Activated CD8-positive, alpha-beta memory T cell treated with anti-CD3 and anti-CD28 coated beads for 24 hours (primary cell): ENCODE measurements around the gene SBDS.
"Not testable (repeated sequence)": the region's sequence is repeated elsewhere in the genome, so short reads cannot be mapped to it uniquely, and the experiment has no call there.

Source experiments
- DNase-seq: peaks from one replicate; pipeline ENCODE4 v3.0.0-alpha.2; 2020

SBDS gene

DNA sequence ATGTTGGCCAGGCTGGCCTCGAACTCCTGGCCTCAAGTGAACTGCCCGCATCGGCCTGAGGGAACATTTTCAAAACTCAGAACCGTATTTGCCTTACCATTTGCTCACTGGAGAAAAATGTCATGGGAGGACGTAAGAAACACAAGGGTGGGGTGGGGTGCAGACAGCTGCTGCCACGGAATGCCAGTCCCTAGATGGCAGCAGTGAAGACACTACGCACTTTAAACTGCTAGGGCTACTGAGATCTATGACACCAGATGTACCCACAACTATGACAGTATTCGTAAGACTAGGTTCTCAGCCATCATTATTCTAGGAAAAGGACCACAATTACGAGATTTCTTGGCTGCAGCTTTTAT lies 716 bp downstream of the SBDS start:
- DNase-seq: peak; percentile 69

GRCh38 chr7:66994051-66994450 lies 1.3 kb downstream of the SBDS start:
- not testable (repeated sequence) for DNase-seq

GRCh38 chr7:66989552-66989951 lies 5.8 kb downstream of the SBDS start:
- not testable (repeated sequence) for DNase-seq

GRCh38 chr7:66980336-66980735 lies 15.1 kb downstream of the SBDS start:
- not testable (repeated sequence) for DNase-seq

GRCh38 chr7:66979013-66979412 lies 16.4 kb downstream of the SBDS start:
- DNase-seq: not testable (repeated sequence)

GRCh38 chr7:66978312-66978711 lies 17.1 kb downstream of the SBDS start:
- DNase-seq: not testable (repeated sequence)

DNA sequence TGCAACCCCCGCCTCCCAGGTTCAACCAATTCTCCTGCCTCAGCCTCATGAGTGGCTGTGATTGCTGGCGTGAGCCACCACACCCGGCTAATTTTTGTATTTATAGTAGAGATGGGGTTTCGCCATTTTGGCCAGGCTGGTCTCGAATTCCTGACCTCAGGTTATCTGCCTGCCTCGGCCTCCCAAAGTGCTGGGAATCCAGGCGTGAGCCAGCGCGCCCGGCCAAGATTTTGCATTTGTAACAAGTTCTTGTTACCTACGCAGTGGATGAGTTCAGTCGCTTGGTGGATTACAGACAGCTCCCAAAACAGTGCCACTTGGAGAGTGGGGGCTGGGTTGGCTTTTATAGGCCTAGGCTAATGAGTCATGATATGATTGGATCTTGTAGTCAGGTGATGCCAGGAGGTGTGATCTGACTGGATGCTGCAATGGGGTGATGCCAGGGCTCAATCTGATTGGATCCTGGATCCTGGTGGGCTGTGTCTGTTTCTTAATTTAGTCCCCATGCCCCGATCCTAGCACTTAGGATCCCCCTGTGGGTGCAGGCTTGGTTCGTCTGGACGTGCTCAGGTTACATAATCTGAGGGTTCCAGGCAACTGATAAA lies 20.3 kb downstream of the SBDS start:
- DNase-seq: no peak

GRCh38 chr7:66970310-66970709 lies 25.1 kb downstream of the SBDS start:
- no peak for DNase-seq

- DNase-seq: not testable (repeated sequence)
Observed at GRCh38 chr7:66969001-66969400, 26.4 kb downstream of the SBDS start.

DNA sequence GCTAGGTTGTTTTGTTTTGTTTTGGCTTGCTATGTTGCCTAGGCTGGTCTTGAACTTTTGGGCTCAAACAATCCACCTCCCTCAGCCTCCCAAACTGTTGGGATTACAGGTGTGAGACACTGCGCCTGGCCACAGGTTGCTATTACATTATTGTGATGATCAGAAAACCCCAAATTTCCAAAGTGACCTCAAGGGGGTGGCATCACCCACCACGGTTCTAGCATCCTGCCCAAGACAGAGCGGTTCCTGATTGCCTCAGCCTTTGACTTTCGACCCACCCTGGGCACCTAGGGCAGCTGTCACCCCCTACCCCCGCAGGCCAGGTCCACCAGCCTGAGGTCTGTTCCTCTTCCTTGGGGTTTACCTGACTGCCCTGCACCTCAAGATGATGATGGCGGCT lies 28.4 kb downstream of the SBDS start:
- no peak for DNase-seq

GRCh38 chr7:66964411-66964810 lies 31.0 kb downstream of the SBDS start:
- no peak for DNase-seq

DNA sequence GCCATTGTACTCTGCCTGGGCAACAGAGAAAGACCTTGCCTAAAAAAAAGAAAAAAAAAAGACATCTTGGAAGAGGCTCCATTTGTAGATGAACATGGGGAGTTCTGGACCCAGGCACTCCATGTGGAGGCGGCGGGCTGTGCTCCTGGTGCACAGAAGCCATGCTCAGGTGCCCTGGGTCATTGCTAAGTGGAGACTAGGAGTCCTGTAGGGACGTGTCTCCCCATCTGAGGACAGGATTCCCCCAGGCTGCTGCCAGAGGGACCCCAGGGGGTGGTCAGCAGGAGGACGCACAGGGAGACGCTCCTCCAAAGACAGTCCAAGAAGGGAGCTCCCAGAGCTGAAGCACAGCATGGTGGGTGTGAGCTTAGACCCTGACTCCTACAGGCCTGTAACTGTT lies 34.3 kb downstream of the SBDS start:
- DNase-seq: no peak

DNA sequence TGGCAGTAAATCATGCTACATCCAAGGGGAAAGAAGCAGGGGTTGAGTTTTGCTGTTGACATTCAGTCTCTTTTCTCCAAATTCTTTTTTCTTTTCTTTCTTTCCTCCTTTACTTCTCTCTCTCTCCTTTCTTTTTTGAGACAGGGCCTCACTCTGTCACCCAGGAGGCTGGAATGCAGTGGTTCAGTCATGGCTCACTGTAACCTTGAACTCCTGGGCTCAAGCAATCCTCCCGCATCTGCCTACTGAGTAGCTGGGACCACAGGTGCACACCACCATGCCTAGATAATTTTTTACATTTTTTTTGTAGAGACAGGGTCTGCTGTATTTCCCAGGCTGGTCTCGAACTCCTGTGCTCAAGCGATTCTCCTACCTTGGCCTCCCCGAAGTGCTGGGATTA lies 35.2 kb downstream of the SBDS start:
- DNase-seq: no peak

DNA sequence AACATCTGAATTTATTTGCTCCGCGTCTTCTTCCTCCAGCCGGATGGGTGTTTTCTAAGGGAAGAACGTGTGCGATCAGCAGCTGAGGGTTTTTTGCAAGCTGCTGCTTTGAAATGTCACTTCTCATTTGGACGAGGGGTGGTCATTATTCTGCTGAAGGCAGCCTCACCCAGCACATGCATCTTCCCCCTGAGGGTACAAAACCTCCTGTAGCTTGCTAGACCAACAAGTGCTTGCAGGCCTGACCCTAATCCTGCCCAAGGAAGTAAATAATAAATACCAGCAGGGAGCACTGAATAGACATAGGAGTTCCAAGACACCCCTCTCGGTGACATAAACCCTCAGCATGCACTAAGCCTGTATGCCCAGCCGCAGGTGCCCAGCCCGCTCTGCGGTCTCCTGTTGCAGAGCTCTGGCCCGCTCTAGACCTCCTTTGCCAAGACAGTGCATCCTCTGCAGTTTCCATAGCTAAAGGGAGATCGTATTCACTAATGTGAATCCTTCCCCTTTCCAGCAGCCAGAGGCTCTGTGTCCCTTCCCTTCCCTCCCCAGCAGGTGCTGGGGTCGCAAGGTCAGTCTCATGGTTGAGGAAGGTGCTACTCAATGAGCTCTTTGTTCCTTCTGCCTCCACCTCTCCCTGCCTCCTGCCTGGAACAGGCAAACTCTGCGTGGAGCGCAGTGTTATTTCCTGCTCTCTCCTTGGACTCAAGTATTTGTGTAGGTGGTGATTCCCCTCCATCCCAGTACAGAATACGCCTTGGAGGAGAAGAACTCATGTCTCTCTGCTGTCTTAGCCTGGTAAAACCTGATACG lies 36.6 kb downstream of the SBDS start:
- no peak for DNase-seq

DNA sequence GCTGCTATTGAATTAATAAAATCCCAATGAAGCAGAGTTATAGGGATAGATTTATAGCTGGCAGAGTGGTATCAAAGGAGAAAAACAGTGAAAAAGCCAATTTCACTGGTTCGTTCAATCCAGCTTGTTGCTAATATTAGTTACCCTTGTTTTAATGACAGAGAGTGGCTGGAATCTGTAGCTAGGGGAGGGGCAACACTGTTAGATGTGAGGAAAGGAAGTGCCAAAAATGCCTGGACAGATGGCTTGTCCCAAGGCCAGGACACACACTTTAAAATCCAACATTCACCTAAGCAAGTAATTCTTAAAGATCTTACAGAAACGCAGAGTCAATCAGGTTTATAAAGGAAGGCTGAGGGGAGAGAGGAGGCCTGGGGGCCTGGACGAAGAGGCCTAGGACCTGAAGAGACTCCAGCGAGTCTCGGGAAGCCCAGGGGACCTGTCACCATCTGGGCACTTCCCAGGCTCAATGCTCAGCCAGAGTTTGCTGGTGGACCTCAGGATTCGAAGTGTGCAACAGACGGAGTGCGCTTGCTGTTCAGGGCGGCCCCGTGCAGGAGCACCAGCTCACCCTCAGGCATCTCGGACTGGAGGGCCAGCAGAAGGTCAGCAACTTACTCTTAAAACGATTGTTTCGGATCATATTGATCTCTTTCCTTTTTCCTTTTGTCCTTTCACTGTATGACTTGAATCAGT lies 37.6 kb downstream of the SBDS start:
- DNase-seq: no peak

- no peak for DNase-seq
Observed at GRCh38 chr7:66953044-66953427, 42.4 kb downstream of the SBDS start.

DNA sequence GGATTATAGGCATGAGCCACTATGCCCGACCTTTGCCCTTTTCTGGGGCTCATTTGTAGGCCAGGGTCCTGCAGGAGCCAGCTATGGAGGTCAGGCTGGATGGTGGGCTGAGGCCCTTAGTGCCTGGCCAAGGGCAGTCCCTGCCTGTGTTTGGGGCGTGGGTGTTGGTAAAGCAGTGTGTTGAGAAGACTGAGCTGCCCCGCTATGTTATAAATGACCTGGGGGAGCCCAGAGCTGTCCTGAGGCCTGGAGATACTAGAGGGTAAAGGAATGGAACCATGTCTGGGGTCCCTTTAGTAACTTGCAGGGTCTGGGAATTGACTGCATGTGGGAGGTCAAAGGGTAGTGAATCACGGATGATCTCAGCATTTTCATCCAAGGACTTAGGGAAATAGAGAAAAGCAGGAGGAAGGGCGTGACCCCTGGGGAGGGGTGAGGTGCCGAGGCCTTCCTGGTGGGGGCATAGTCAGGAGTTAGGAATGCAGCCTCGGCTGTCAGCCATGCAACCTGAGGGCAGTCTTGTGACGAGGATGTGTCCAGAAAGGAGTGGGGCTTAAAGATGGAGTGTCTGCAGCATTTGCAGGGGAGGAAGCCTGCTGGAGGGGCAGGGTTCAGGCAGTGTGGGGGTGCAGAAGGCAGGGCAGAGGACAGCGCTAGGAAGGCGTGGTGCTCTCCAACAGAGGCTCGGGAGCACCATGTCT lies 42.9 kb downstream of the SBDS start:
- DNase-seq: no peak

GRCh38 chr7:66950763-66951162 lies 44.6 kb downstream of the SBDS start:
- no peak for DNase-seq

- DNase-seq: no peak
Observed at GRCh38 chr7:66950311-66950710, 45.1 kb downstream of the SBDS start.

- no peak for DNase-seq
Observed at GRCh38 chr7:66948480-66949109, 46.8 kb downstream of the SBDS start.

- no peak for DNase-seq
Observed at GRCh38 chr7:66946545-66946944, 48.8 kb downstream of the SBDS start.

DNA sequence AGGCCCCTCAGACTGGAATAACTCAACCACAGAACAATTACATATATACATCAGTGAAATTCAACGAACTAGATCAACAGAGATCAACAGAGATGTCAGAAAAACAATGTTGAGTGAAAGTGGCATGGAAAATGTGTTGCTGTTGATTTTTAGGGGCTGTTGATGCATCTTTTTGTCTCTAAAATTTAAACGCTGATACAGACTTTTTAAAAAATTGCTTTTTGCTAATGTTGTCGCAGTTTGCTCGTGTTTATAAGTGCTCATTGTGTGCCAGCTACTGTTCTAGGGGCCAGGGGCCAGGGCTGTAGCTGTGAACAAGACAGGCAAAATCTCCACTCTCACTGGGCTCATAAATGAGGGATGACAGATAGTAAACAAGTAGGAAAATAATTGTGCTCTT lies 56.1 kb downstream of the SBDS start:
- no peak for DNase-seq

- DNase-seq: no peak
Observed at GRCh38 chr7:66937940-66938339, 57.4 kb downstream of the SBDS start.
